HepG2 (cell line): ENCODE results near the gene NUDT2. TPM values are rescaled to one million over a fixed set of nuclear protein-coding genes. Genes with fewer than 3 reads are reported as not detected.

ENCODE experiments used
- CTCF ChIP-seq: sonication (generic); formaldehyde crosslinking; IDR thresholded peaks from 2 replicates; pipeline ENCODE4 v1.5.0; 2020; ENCODE audit warnings: mild to moderate bottlenecking, missing genetic modification reagents, moderate library complexity
- FLYWCH1 ChIP-seq: sonication (generic); formaldehyde crosslinking; IDR thresholded peaks from 2 replicates; pipeline ENCODE4 v1.8.1; 2023; ENCODE audit warnings: mild to moderate bottlenecking, missing genetic modification reagents
- FOXA3 ChIP-seq: IDR thresholded peaks from 2 replicates; pipeline ENCODE4 v1.6.1; 2016; ENCODE audit warnings: missing genetic modification reagents, missing compliant biosample characterization
- KAT7 ChIP-seq: IDR thresholded peaks from 2 replicates; pipeline ENCODE4 v1.6.1; 2018; ENCODE audit warnings: borderline replicate concordance, missing compliant biosample characterization
- NONO ChIP-seq, 2 experiments: fragments of 450-650 bp in 1 of 2; sonication (generic) in 1 of 2; formaldehyde crosslinking in 1 of 2; IDR thresholded peaks in 1 of 2; conservative IDR thresholded peaks in 1 of 2; 2 replicates each; pipeline versions ENCODE4 v1.6.1 to v1.8.0; 2017 to 2022; ENCODE audit warnings: mild to moderate bottlenecking in 1 of 2, missing genetic modification reagents in 1 of 2, moderate library complexity in 1 of 2
- POLR2AphosphoS2 ChIP-seq: IDR thresholded peaks from 2 replicates; pipeline ENCODE4 v1.6.1; 2011; ENCODE audit warnings: low read depth, low read length, improper control_type of control experiment
- POLR2AphosphoS5 ChIP-seq: IDR thresholded peaks from 2 replicates; pipeline ENCODE4 v1.6.1; 2012; ENCODE audit warnings: low read depth, low read length
- PRPF4 ChIP-seq: fragments of 200-400 bp; formaldehyde crosslinking; IDR thresholded peaks from 2 replicates; pipeline ENCODE4 v1.6.1; 2016; ENCODE audit warnings: low read length, low read depth; ENCODE audit not compliant: poor library complexity, severe bottlenecking
- RBM39 ChIP-seq: fragments of 200-400 bp; formaldehyde crosslinking; IDR thresholded peaks from one replicate; pipeline ENCODE4 v1.6.1; 2018; ENCODE audit warnings: antibody characterized with exemption, mild to moderate bottlenecking, low read depth, low read length; ENCODE audit not compliant: poor library complexity, severe bottlenecking
- ZMYM4 ChIP-seq: sonication (generic); formaldehyde crosslinking; IDR thresholded peaks from 2 replicates; pipeline ENCODE4 v1.8.1; 2023; ENCODE audit warnings: mild to moderate bottlenecking, missing genetic modification reagents
- ZNF282 ChIP-seq: fragments of 450-650 bp; IDR thresholded peaks from 2 replicates; pipeline ENCODE4 v1.6.1; 2018; ENCODE audit not compliant: partially characterized antibody
- ZNF343 ChIP-seq: sonication (generic); formaldehyde crosslinking; IDR thresholded peaks from 2 replicates; pipeline ENCODE4 v1.4.0; 2020; ENCODE audit warnings: mild to moderate bottlenecking, missing genetic modification reagents
- ZNF367 ChIP-seq: sonication (generic); formaldehyde crosslinking; IDR thresholded peaks from 2 replicates; pipeline ENCODE4 v1.4.0; 2020; ENCODE audit warnings: missing genetic modification reagents, borderline replicate concordance
- ZNF614 ChIP-seq: IDR thresholded peaks from 2 replicates; pipeline ENCODE4 v1.6.1; 2018; ENCODE audit warnings: missing biosample characterization, missing genetic modification reagents, inconsistent platforms, borderline replicate concordance
- ZNF737 ChIP-seq: sonication (generic); formaldehyde crosslinking; IDR thresholded peaks from 2 replicates; pipeline ENCODE4 v1.5.0; 2020; ENCODE audit warnings: missing genetic modification reagents, mild to moderate bottlenecking, borderline replicate concordance
- ZSCAN30 ChIP-seq: sonication (generic); formaldehyde crosslinking; IDR thresholded peaks from 2 replicates; pipeline ENCODE4 v1.5.0; 2020; ENCODE audit warnings: mild to moderate bottlenecking, missing genetic modification reagents
- polyA plus RNA-seq, 8 experiments: library from polyadenylated mRNA; depleted of rRNA in 3 of 8; stranded (reverse) in 7 of 8; unstranded in 1 of 8; fragments of >200 nt; fragmentation: Illumina TruSeq in 4 of 8; extraction: Trizol in 4 of 8; gene quantifications; 2 replicates each; pipeline versions ENCODE4 v1.2.1 to v1.2.3, GENCODE V29; 2011 to 2016; ENCODE audit warnings: low read depth in 4 of 8, missing spikeins in 1 of 8, mixed read lengths in 1 of 8; ENCODE audit not compliant: insufficient read depth in 1 of 8
- total RNA-seq, 5 experiments: library from RNA; depleted of rRNA; stranded (reverse); fragments of >200 nt; fragmentation: Illumina TruSeq; extraction: Trizol; gene quantifications; 2 replicates each; pipeline ENCODE4 v1.2.3, GENCODE V29; 2016; ENCODE audit warnings: low read depth in 1 of 5
- TF ChIP-seq, protein P1 (sequence below): sonication (generic); formaldehyde crosslinking; IDR thresholded peaks from 2 replicates; pipeline ENCODE4 v1.5.0; 2020; ENCODE audit warnings: mild to moderate bottlenecking, missing genetic modification reagents
- TF ChIP-seq, protein P2 (sequence below): IDR thresholded peaks from 2 replicates; pipeline ENCODE4 v1.6.1; 2018; ENCODE audit warnings: missing genetic modification reagents, mild to moderate bottlenecking, missing compliant biosample characterization
- TF ChIP-seq, protein P3 (sequence below), 2 experiments: sonication (generic) in 1 of 2; formaldehyde crosslinking in 1 of 2; IDR thresholded peaks; 2 replicates each; pipeline versions ENCODE4 v1.4.0 to v1.6.1; 2016 to 2020; ENCODE audit warnings: borderline replicate concordance in 1 of 2, low read depth in 1 of 2, mild to moderate bottlenecking in 1 of 2, missing genetic modification reagents in 1 of 2

NUDT2 gene
- total and polyA plus RNA-seq, 2 of the 13 experiments (the other 11 are each of a cell fraction or from before 2014, with no cell fraction given), result 19.9 to 24.6 TPM

DNA sequence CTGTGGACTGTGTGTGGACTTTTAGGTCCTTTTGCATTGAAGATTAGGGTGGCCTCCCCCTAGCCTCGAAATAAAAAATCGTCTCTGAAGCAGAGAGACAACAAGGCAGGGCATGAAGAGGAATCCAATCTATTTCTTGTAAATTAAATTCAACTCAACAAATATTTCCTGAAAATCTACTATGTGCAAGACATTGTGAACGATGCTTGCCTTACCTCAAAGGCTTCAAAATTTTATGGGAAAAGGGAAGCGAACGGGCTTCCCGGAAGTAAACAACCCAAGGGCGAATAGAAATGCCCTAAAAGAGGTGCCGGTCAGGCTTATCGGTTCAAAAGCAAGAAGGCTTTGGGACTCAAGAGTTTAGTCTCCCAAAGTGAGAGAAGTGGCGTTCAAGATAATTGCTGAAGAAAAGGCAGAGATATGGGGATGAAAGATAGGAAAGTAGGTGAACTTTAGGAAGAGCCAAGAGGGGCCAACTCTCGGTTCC lies 826 bp upstream of the NUDT2 start (continued):
- TF ChIP-seq CTCF (CRISPR knock-in tag), result no peak
- TF ChIP-seq, protein P1, sequence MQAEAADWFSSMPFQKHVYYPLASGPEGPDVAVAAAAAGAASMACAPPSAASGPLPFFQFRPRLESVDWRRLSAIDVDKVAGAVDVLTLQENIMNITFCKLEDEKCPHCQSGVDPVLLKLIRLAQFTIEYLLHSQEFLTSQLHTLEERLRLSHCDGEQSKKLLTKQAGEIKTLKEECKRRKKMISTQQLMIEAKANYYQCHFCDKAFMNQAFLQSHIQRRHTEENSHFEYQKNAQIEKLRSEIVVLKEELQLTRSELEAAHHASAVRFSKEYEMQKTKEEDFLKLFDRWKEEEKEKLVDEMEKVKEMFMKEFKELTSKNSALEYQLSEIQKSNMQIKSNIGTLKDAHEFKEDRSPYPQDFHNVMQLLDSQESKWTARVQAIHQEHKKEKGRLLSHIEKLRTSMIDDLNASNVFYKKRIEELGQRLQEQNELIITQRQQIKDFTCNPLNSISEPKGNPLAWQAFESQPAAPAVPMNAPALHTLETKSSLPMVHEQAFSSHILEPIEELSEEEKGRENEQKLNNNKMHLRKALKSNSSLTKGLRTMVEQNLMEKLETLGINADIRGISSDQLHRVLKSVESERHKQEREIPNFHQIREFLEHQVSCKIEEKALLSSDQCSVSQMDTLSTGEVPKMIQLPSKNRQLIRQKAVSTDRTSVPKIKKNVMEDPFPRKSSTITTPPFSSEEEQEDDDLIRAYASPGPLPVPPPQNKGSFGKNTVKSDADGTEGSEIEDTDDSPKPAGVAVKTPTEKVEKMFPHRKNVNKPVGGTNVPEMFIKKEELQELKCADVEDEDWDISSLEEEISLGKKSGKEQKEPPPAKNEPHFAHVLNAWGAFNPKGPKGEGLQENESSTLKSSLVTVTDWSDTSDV, result no peak
- no peak for TF ChIP-seq ZMYM4 (CRISPR knock-in tag)
- TF ChIP-seq POLR2AphosphoS2, result no peak
- TF ChIP-seq, protein P2, sequence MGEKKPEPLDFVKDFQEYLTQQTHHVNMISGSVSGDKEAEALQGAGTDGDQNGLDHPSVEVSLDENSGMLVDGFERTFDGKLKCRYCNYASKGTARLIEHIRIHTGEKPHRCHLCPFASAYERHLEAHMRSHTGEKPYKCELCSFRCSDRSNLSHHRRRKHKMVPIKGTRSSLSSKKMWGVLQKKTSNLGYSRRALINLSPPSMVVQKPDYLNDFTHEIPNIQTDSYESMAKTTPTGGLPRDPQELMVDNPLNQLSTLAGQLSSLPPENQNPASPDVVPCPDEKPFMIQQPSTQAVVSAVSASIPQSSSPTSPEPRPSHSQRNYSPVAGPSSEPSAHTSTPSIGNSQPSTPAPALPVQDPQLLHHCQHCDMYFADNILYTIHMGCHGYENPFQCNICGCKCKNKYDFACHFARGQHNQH (CRISPR knock-in tag), result no peak
- TF ChIP-seq NONO (IDR thresholded peaks at IDR 0.05), result no peak
- TF ChIP-seq NONO (CRISPR knock-in tag; conservative IDR thresholded peaks at IDR 0.05), result no peak
- no peak for TF ChIP-seq ZNF343 (CRISPR knock-in tag)
- TF ChIP-seq, protein P3, sequence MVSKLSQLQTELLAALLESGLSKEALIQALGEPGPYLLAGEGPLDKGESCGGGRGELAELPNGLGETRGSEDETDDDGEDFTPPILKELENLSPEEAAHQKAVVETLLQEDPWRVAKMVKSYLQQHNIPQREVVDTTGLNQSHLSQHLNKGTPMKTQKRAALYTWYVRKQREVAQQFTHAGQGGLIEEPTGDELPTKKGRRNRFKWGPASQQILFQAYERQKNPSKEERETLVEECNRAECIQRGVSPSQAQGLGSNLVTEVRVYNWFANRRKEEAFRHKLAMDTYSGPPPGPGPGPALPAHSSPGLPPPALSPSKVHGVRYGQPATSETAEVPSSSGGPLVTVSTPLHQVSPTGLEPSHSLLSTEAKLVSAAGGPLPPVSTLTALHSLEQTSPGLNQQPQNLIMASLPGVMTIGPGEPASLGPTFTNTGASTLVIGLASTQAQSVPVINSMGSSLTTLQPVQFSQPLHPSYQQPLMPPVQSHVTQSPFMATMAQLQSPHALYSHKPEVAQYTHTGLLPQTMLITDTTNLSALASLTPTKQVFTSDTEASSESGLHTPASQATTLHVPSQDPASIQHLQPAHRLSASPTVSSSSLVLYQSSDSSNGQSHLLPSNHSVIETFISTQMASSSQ (IDR thresholded peaks at IDR 0.05; ENCODE audit: low read depth), result no peak
- TF ChIP-seq, protein P3 (CRISPR knock-in tag; IDR thresholded peaks at IDR 0.05; ENCODE audit: borderline replicate concordance), result 0 out of 2 replicates have a peak, but pooled peaks have one; percentile 3
- TF ChIP-seq ZNF367 (CRISPR knock-in tag), result no peak
- TF ChIP-seq RBM39, result no peak
- TF ChIP-seq PRPF4, result no peak
- no peak for TF ChIP-seq POLR2AphosphoS5
- no peak for TF ChIP-seq KAT7 (CRISPR knock-in tag)
- no peak for TF ChIP-seq ZSCAN30 (CRISPR knock-in tag)
- TF ChIP-seq FLYWCH1 (CRISPR knock-in tag), result no peak
- TF ChIP-seq ZNF737 (CRISPR knock-in tag), result no peak
- no peak for TF ChIP-seq ZNF614 (CRISPR knock-in tag)
- peak; percentile 43; the same call in 1 of the 2 replicates for TF ChIP-seq FOXA3 (CRISPR knock-in tag)
- TF ChIP-seq ZNF282, result no peak
